Epithelial cell of esophagus (primary cell): Measurements from ENCODE around the gene PLEKHO2.

Source experiments
- DNase-seq: peaks from one replicate; pipeline ENCODE4 v3.0.0; 2010; ENCODE audit warnings: low read depth
- H3K4me3 ChIP-seq: 2 replicates; pipeline ENCODE4 v1.5.1; 2011; ENCODE audit warnings: mild to moderate bottlenecking, low read length, control low read depth
- TF ChIP-seq, protein P1 (sequence below): IDR thresholded peaks from 2 replicates; pipeline ENCODE4 v1.5.1; 2011; ENCODE audit warnings: low read depth, mild to moderate bottlenecking, low read length, control low read depth, inconsistent platforms; ENCODE audit not compliant: insufficient read depth; ENCODE audit errors: missing control alignments

The PLEKHO2 gene

DNA sequence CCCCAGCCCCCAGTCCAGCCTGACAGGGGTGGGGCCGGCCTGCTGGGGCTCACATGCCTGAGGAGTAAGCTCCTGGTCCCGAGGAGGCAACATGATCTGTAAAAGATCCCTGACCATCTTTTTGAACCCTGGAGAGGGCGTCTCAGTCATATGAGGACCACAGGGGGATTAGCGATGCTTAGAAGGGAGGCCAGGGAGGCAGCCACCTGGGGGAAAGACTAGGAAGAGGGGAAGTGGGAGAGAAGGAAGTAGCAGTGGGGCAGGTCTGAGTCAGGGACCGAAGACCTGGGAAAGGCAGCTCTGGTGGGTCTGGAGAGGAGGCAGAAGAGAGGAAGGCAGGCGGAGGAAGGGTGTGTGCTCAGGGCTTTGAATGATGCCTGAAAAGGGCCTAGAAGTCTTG, 35.2 kb upstream of the PLEKHO2 start:
- DNase-seq: no peak
- H3K4me3 ChIP-seq: no peak overlapping the region
- TF ChIP-seq, protein P1, sequence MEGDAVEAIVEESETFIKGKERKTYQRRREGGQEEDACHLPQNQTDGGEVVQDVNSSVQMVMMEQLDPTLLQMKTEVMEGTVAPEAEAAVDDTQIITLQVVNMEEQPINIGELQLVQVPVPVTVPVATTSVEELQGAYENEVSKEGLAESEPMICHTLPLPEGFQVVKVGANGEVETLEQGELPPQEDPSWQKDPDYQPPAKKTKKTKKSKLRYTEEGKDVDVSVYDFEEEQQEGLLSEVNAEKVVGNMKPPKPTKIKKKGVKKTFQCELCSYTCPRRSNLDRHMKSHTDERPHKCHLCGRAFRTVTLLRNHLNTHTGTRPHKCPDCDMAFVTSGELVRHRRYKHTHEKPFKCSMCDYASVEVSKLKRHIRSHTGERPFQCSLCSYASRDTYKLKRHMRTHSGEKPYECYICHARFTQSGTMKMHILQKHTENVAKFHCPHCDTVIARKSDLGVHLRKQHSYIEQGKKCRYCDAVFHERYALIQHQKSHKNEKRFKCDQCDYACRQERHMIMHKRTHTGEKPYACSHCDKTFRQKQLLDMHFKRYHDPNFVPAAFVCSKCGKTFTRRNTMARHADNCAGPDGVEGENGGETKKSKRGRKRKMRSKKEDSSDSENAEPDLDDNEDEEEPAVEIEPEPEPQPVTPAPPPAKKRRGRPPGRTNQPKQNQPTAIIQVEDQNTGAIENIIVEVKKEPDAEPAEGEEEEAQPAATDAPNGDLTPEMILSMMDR: no peak

DNA sequence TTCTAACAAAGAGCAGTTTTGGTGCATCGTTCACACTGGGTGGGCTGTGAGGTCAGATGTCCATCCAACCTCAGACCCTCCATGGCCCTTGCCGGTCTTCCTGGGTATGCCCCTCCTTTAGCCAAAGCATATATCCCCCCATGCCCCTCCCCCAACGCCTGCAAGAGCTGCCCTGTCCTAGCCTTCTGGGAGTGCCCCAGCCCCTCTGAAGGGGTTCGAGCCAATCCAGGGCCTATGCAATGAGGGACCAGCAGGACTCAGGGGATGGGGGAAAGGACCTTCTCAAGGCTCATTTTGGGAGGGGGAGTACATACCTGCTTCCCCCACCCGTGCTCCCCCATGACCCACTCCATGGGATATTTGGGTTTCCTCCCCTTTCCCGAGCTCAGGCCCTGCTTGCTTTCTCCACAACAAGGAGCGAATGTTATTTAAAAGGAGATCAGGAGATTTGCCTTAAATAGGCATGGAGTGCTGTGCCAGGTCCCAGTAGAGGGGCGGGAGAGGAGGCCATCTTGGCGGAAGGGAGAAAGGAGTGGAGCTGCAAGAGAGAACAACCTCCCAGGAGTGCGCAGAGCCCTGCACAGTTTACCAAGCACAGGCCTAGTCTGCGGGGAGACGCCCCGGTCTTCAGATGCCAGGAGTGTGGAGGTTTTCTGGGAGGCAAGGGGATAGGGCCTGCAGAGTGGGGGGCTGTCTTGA, 34.5 kb upstream of the PLEKHO2 start:
- DNase-seq: no peak

DNA sequence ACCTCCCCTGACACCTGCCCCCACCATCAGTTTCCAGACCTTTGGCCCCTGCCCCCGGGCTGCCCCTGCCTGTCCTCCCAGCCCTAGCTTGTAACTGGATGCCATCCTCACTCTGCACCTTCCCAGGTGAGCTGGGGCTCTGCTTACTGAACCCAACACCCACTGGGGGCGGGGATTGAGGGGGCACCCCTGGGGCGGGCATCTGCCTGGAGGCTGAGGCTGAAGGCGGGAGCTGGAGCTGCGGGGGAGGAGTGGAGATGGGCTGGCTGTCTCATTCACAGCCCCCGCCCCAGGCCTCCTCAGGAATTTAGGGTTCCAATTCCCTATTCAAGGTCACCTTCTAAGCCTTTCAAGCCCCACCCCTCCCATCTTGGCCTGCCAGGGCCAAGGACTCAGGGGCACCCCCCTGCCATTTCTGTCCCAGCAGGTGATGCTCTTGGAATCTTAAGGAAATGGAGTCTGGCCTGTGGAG, 33.9 kb upstream of the PLEKHO2 start:
- TF ChIP-seq, protein P1: no peak
- no peak overlapping the region for H3K4me3 ChIP-seq
- no peak for DNase-seq

More for the DNA sequence above, 34.5 kb upstream of the PLEKHO2 start:
- no peak overlapping the region for H3K4me3 ChIP-seq
- TF ChIP-seq, protein P1: no peak

DNA sequence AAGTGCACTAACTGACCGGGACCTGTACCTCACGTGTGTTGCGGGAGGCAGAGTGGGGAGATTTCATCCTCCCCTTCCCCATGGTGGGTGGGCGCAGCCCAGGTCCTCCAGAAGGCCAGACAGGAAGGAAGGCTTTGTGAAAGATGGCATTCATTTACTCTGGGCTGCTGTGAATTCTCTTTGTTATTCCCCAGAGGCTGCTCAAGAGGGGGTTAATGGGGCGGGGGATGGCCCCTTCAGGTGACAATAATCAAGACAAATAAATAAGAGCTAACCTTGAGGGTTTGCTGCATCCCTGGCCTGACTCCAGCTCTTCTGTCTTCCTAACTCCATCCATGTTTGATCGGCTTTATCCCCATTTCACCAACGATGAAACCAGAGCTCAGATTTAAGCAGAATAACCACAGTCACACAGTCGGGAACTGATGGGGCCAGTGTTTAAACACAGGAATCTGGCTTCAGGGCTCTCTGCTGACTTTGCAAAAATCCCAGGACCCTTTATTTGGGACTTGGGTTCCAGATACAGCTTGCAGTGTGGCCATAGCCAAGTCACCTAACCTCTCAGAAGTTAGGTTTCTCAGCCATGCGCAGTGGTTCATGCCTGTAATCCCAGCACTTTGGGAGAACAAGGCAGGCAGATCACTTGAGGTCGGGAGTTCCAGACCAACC, 32.8 kb upstream of the PLEKHO2 start:
- no peak for DNase-seq
- H3K4me3 ChIP-seq: no peak overlapping the region
- TF ChIP-seq, protein P1: no peak

DNA sequence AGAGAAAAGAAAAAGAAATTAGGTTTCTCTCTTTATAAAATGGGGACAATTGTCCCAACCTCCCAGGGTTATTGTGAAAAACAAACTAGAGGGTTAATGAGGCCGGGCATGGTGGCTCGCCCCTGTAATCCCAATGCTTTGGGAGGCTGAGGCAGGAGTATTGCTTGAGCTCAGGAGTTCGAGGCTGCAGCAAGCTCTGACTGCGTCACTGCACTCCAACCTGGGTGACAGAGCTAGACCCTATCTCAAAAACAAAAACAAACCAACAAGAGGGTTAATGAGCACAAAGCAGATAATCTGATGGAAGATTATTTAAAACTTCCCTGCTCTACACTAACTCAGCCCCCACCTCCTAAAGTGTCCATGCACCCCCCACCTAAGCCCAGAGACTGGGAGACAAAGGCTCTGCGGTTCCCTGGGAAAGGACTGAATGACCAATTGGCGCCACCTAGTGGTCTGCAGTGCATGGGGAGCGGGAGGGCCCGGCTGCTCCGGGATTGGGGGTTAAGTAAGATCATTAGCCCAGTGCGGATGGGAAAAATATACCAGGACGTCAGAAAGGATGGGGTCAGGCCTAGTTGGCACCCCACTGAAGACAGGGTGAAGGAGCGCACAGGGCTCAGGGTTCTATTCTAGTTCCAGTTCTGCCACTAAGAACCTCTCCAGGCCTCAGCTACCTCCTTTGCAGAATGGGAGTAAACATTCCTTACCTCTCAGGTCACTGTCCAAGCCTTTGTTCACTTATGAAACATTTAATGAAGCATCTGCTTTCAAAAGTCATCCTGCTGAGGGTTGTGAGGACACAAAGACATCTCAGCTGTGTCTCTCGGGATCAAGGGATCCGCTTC, 31.8 kb upstream of the PLEKHO2 start:
- H3K4me3 ChIP-seq: no peak overlapping the region
- TF ChIP-seq, protein P1: peak; percentile 93
- DNase-seq: peak; percentile 71

DNA sequence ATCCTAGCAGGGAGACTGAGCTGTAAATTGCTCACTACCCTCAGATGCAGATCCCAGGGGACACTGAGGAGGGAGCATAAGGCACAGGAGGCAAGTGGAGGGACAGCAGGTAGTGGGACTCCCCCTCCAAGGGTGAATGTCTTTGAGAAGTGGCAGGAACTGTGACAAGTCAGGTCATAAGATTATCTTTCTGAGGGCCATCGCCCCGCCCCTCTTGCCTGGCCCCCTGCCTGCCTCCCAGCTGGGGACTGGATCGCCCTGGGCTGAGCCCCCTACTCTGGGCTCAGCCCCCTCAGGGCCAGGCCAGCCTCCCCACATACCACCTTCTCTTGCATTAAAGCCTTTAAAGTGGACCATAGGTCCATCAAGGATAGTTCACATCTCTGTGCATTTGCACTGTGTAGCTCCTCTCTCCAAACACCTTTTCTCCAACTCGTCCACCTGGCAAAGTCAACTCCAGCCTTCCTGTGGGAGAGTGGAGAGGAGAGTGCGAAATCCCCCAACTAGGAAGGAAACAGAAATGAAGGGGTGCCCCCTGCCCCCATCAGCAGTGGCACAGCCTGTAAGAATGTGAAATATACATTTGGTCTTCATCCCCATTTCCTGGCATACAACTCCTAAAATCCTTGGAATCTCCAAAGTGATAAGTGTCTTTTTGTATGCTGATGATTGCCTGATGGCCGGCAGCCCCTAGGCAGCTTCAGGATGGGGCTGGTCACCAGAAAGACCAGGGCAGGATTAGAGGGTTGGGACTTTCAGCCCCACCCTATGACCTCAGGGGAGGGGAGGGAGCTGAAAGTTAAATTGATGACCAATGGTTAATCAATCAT, 31.0 kb upstream of the PLEKHO2 start:
- DNase-seq: no peak
- no peak overlapping the region for H3K4me3 ChIP-seq
- TF ChIP-seq, protein P1: no peak
